HepG2 (cell line): ENCODE results near the gene ITGAE. TPM values are rescaled to one million over a fixed set of nuclear protein-coding genes. Genes with fewer than 3 reads are reported as not detected.
A peak's percentile ranks its signal among the peaks of the same experiment; 100 is the strongest.

ENCODE experiments used
- ATAC-seq: fragments of 200-7000 bp; cut with Tn5 transposase; 3 replicates; pipeline ENCODE4 v1.9.1; 2020; ENCODE audit warnings: mild to moderate bottlenecking, moderate library complexity
- BruUV-seq: library from RNA; stranded (reverse); fragments of 400-500 nt; replicated peaks from 2 replicates; lab custom pipeline; 2021; lab: Mats Ljungman, UMichigan
- CTCF ChIA-PET: fragments of 300-600 bp; formaldehyde crosslinking; extraction: SDS; loops from one replicate; lab custom pipeline; 2021; ENCODE audit warnings: low total read pairs, inconsistent platforms, low intra/inter-chr PET ratio; lab: Yijun Ruan, JAX
- POLR2A ChIA-PET: fragments of 350-600 bp; sonication (Branson Sonifier 250); formaldehyde crosslinking; loops from one replicate; lab custom pipeline; 2020; ENCODE audit warnings: antibody characterized with exemption, inconsistent platforms; lab: Yijun Ruan, JAX
- DNase-seq: peaks from one replicate; pipeline ENCODE4 v3.0.0-alpha.2; 2015; ENCODE audit warnings: low spot score
- FAIRE-seq: peaks from 3 replicates; lab custom pipeline; 2011; peaks lifted over from hg19 to GRCh38; lab: Jason Lieb, UNC
- H2AFZ ChIP-seq: one replicate; pipeline ENCODE4 v1.6.1; 2011; ENCODE audit warnings: low read length, inconsistent platforms
- H3K27ac ChIP-seq: fragments of 300-600 bp; 3 replicates; pipeline ENCODE4 v1.8.0; 2011; ENCODE audit warnings: mixed run types, mild to moderate bottlenecking, mixed read lengths, low read length, inconsistent platforms; ENCODE audit not compliant: insufficient read depth; ENCODE audit errors: extremely low read length
- H3K27me3 ChIP-seq, 2 experiments: fragments of 200-600 bp in 1 of 2; 2 replicates in 1 of 2; 3 replicates in 1 of 2; pipeline versions ENCODE4 v1.6.0 to v1.8.0; 2011; ENCODE audit warnings: low read length in 2 of 2, mild to moderate bottlenecking in 2 of 2, moderate library complexity in 2 of 2, inconsistent platforms in 1 of 2; ENCODE audit not compliant: insufficient read depth in 2 of 2, control insufficient read depth in 1 of 2
- H3K36me3 ChIP-seq, 2 experiments: fragments of 200-600 bp in 1 of 2; replicated peaks in 1 of 2; 2 replicates in 1 of 2; 3 replicates in 1 of 2; pipeline versions ENCODE4 v1.5.1 to v1.8.0; 2011; ENCODE audit warnings: low read length in 2 of 2, inconsistent platforms in 1 of 2; ENCODE audit not compliant: insufficient read depth in 2 of 2, control insufficient read depth in 1 of 2
- H3K4me1 ChIP-seq: 2 replicates; pipeline ENCODE4 v1.5.1; 2012; ENCODE audit warnings: low read length, inconsistent platforms; ENCODE audit not compliant: insufficient read depth
- H3K4me2 ChIP-seq: 2 replicates; pipeline ENCODE4 v1.6.0; 2011; ENCODE audit warnings: low read depth, low read length, inconsistent platforms
- H3K4me3 ChIP-seq, 3 experiments: fragments of 200-600 bp in 1 of 3; sonication (generic), shearing (Covaris generic) in 1 of 3; replicated peaks in 1 of 3; 2 replicates each; pipeline ENCODE4 v1.5.1; 2011 to 2016; ENCODE audit warnings: low read length in 3 of 3, inconsistent platforms in 2 of 3, low read depth in 2 of 3, mild to moderate bottlenecking in 2 of 3, control low read depth in 1 of 3, mixed read lengths in 1 of 3; ENCODE audit not compliant: insufficient read depth in 1 of 3
- H3K79me2 ChIP-seq: one replicate; pipeline ENCODE4 v1.6.1; 2011; ENCODE audit warnings: low read length, inconsistent platforms; ENCODE audit not compliant: insufficient read depth
- H3K9ac ChIP-seq: 2 replicates; pipeline ENCODE4 v1.6.0; 2011; ENCODE audit warnings: mild to moderate bottlenecking, low read depth, low read length, inconsistent platforms; ENCODE audit not compliant: insufficient read depth
- H3K9me3 ChIP-seq: 2 replicates; pipeline ENCODE4 v1.5.1; 2012; ENCODE audit warnings: mild to moderate bottlenecking, low read length
- H4K20me1 ChIP-seq: 2 replicates; pipeline ENCODE4 v1.6.0; 2011; ENCODE audit warnings: inconsistent platforms, mild to moderate bottlenecking, low read length, moderate library complexity; ENCODE audit not compliant: insufficient read depth
- ARNTL ChIP-seq: sonication (generic); formaldehyde crosslinking; IDR thresholded peaks from 2 replicates; pipeline ENCODE4 v1.4.0; 2020; ENCODE audit warnings: mild to moderate bottlenecking, missing genetic modification reagents
- BORCS8-MEF2B ChIP-seq: sonication (generic); formaldehyde crosslinking; IDR thresholded peaks from 2 replicates; pipeline ENCODE4 v1.8.0; 2022; ENCODE audit warnings: mild to moderate bottlenecking, missing genetic modification reagents
- MAX ChIP-seq: IDR thresholded peaks from 2 replicates; pipeline ENCODE4 v1.6.1; 2012; ENCODE audit warnings: inconsistent platforms
- POLR2A ChIP-seq, 2 experiments: IDR thresholded peaks; 2 replicates each; pipeline ENCODE4 v1.6.1; 2011; ENCODE audit warnings: low read depth in 2 of 2, low read length in 2 of 2, mild to moderate bottlenecking in 1 of 2, moderate library complexity in 1 of 2; ENCODE audit not compliant: insufficient read depth in 1 of 2
- SIN3A ChIP-seq: IDR thresholded peaks from 2 replicates; pipeline ENCODE4 v1.6.1; 2011; ENCODE audit warnings: low read depth, mild to moderate bottlenecking, control low read depth, low read length, borderline replicate concordance
- TP53 ChIP-seq: sonication (generic); formaldehyde crosslinking; conservative IDR thresholded peaks from 2 replicates; pipeline ENCODE4 v1.4.0; 2020; ENCODE audit warnings: missing genetic modification reagents
- XBP1 ChIP-seq: sonication (generic); formaldehyde crosslinking; IDR thresholded peaks from 2 replicates; pipeline ENCODE4 v1.5.0; 2020; ENCODE audit warnings: missing genetic modification reagents
- ZBTB42 ChIP-seq: sonication (generic); formaldehyde crosslinking; IDR thresholded peaks from 2 replicates; pipeline ENCODE4 v1.5.0; 2020; ENCODE audit warnings: mild to moderate bottlenecking, missing genetic modification reagents
- ZNF496 ChIP-seq: sonication (generic); formaldehyde crosslinking; IDR thresholded peaks from 2 replicates; pipeline ENCODE4 v1.8.1; 2023; ENCODE audit warnings: mild to moderate bottlenecking, moderate library complexity, missing genetic modification reagents; ENCODE audit not compliant: insufficient replicate concordance
- ZNF530 ChIP-seq: sonication (generic); formaldehyde crosslinking; IDR thresholded peaks from 2 replicates; pipeline ENCODE4 v1.5.0; 2020; ENCODE audit warnings: low read depth, mild to moderate bottlenecking, missing genetic modification reagents
- ZNF556 ChIP-seq: sonication (generic); formaldehyde crosslinking; IDR thresholded peaks from 2 replicates; pipeline ENCODE4 v1.4.0; 2020; ENCODE audit warnings: mild to moderate bottlenecking, missing genetic modification reagents, borderline replicate concordance
- ZSCAN31 ChIP-seq: sonication (generic); formaldehyde crosslinking; IDR thresholded peaks from 2 replicates; pipeline ENCODE4 v1.5.0; 2020; ENCODE audit warnings: low read depth, mild to moderate bottlenecking, missing genetic modification reagents
- ZUFSP ChIP-seq: sonication (generic); formaldehyde crosslinking; IDR thresholded peaks from 2 replicates; pipeline ENCODE4 v1.9.0; 2021; ENCODE audit warnings: missing genetic modification reagents, mild to moderate bottlenecking, borderline replicate concordance
- WGBS: methylation state at CpG from one replicate; pipeline ENCODE4 v1.1.6; 2017; ENCODE audit warnings: low lambda C conversion rate; 5-methylcytosine and 5-hydroxymethylcytosine counted together
- in situ Hi-C: cut with HindIII; loops from 2 replicates; pipeline ENCODE4 v1.10.0; 2017; ENCODE audit warnings: low pct_unique_long_range_greater_than_20kb; ENCODE audit not compliant: extremely low pct_ligation_motif_present
- intact Hi-C: fragments of 100-400 bp; cut with micrococcal nuclease; formaldehyde crosslinking; loops from one replicate; pipeline ENCODE4 v1.10.0; 2022; ENCODE audit not compliant: unreplicated experiment
- polyA plus RNA-seq, 8 experiments: library from polyadenylated mRNA; depleted of rRNA in 3 of 8; stranded (reverse) in 7 of 8; unstranded in 1 of 8; fragments of >200 nt; fragmentation: Illumina TruSeq in 4 of 8; extraction: Trizol in 4 of 8; gene quantifications; 2 replicates each; pipeline versions ENCODE4 v1.2.1 to v1.2.3, GENCODE V29; 2011 to 2016; ENCODE audit warnings: low read depth in 4 of 8, missing spikeins in 1 of 8, mixed read lengths in 1 of 8; ENCODE audit not compliant: insufficient read depth in 1 of 8
- total RNA-seq, 5 experiments: library from RNA; depleted of rRNA; stranded (reverse); fragments of >200 nt; fragmentation: Illumina TruSeq; extraction: Trizol; gene quantifications; 2 replicates each; pipeline ENCODE4 v1.2.3, GENCODE V29; 2016; ENCODE audit warnings: low read depth in 1 of 5
- TF ChIP-seq, protein P1 (sequence below): sonication (generic); formaldehyde crosslinking; IDR thresholded peaks from 2 replicates; pipeline ENCODE4 v1.5.1; 2020; ENCODE audit warnings: missing genetic modification reagents, mild to moderate bottlenecking, borderline replicate concordance

The ITGAE gene
- total and polyA plus RNA-seq, 2 of the 13 experiments (the other 11 are each of a cell fraction or from before 2014, with no cell fraction given), result 42.3 to 49.0 TPM

DNA sequence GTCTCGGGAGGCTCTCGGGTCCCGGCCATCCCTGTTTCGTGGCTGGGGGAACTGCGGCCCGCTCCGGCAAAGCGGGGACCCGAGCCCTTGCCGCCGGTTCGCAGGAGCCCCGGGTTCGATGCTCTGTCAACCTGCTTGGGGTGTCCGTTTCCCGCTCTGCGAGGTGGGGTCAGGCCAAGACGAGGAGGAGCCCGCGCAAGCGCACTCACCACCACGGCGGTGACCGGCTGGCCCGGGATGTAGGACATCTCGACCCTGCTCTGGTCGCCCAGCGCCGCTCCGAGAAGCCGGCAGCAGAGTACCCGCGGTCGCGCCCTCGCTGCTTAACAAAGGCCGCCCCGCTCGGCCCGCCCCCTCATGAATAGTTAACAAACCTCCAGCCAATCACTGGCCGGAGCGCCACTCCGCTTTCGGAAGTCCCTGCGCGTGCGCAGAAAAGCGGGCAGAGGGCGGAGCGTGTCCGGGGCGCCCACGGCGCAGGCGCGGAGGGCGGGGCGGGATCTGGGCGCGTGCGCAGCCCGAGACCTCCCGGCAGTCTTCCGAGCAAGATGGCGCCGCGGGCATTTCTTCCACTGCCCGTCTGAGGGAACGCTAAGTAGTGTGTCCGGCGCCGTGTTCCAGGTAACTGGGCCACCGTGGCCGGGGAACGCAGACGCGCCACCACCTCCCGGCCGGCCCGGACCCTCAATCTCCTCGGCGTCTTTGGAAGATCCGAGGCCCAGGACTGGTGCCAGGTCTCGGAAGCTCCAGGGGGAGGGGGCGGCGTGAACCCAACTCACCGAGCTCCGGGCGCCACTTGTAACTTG, 132.5 kb downstream of the ITGAE start, which contains the start of the genes EMC6 and TAX1BP3 (continued):
- peak; percentile 58 for TF ChIP-seq TP53
- TF ChIP-seq, all 625 proteins: peak for 243

- Histone ChIP-seq H3K9me3 (no peaks in the 10 kb centered on the region), H3K27ac (peak overlapping the region; percentile 96), H3K4me3 (peak overlapping the region; percentile 67 to 95 (median 79)), H3K4me2 (peak overlapping the region; percentile 87), H3K9ac (peak overlapping the region; percentile 95), H3K36me3 (peaks cover 2 to 8% of the 10 kb centered on the region in 2 experiments; a peak in 3 of 5 replicates), H3K79me2 (peaks cover 24% of the 10 kb centered on the region), H3K4me1 (peaks cover 44% of the 10 kb centered on the region), H3K27me3 (no peaks in the 10 kb centered on the region; a peak in 1 of 5 replicates), H4K20me1 (peaks cover 4% of the 10 kb centered on the region; the same call in 1 of the 2 replicates), H2AFZ (no peak overlapping the region)
- in situ Hi-C loops (loop anchor here (10.0 kb wide), 1 partner anchor 623 kb away; no protein-coding TSS in a partner anchor), intact Hi-C loops (no loop called here)
- BruUV-seq, result TSS peak; percentile 60
- FAIRE-seq (no peak), ATAC-seq (peak; percentile 85), DNase-seq (peak; percentile 81)
- CTCF ChIA-PET, result no interaction called here
- POLR2A ChIA-PET, result interaction anchor here (0.8 to 3.6 kb wide), 18 partner anchors 9 to 179 kb away, joined by 3 to 74 read pairs (median 6); partner anchors contain the start of genes CTNS, HASPIN, NCBP3 and P2RX5
- WGBS, result 0% methylated on average over 16 of the region's 39 CpGs
- peak; percentile 66; the same call in 1 of the 2 replicates for TF ChIP-seq ZNF530 (CRISPR knock-in tag)
- peak; percentile 32; the same call in 1 of the 2 replicates for TF ChIP-seq ARNTL (CRISPR knock-in tag)
- TF ChIP-seq, protein P1, sequence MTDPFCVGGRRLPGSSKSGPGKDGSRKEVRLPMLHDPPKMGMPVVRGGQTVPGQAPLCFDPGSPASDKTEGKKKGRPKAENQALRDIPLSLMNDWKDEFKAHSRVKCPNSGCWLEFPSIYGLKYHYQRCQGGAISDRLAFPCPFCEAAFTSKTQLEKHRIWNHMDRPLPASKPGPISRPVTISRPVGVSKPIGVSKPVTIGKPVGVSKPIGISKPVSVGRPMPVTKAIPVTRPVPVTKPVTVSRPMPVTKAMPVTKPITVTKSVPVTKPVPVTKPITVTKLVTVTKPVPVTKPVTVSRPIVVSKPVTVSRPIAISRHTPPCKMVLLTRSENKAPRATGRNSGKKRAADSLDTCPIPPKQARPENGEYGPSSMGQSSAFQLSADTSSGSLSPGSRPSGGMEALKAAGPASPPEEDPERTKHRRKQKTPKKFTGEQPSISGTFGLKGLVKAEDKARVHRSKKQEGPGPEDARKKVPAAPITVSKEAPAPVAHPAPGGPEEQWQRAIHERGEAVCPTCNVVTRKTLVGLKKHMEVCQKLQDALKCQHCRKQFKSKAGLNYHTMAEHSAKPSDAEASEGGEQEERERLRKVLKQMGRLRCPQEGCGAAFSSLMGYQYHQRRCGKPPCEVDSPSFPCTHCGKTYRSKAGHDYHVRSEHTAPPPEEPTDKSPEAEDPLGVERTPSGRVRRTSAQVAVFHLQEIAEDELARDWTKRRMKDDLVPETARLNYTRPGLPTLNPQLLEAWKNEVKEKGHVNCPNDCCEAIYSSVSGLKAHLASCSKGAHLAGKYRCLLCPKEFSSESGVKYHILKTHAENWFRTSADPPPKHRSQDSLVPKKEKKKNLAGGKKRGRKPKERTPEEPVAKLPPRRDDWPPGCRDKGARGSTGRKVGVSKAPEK (CRISPR knock-in tag), result peak; percentile 87; the same call in 1 of the 2 replicates
- peak; percentile 84; the same call in 1 of the 2 replicates for TF ChIP-seq SIN3A
- peak; percentile 8; the same call in 1 of the 2 replicates for TF ChIP-seq ZSCAN31
- TF ChIP-seq ZNF556, result 0 out of 2 replicates have a peak, but pooled peaks have one; percentile 11
- no peak for TF ChIP-seq XBP1 (CRISPR knock-in tag)
- TF ChIP-seq ZBTB42 (CRISPR knock-in tag), result 0 out of 2 replicates have a peak, but pooled peaks have one; percentile 67
- no peak for TF ChIP-seq ZUFSP (CRISPR knock-in tag)
- TF ChIP-seq ZNF496 (CRISPR knock-in tag), result no peak
- peak; percentile 24; the same call in 1 of the 2 replicates for TF ChIP-seq BORCS8-MEF2B (CRISPR knock-in tag)
- TF ChIP-seq MAX, result peak; percentile 39; the same call in 1 of the 2 replicates
- TF ChIP-seq POLR2A (IDR thresholded peaks at IDR 0.05; ENCODE audit: insufficient read depth in 1 of 2, low read depth in 2 of 2, low read length in 2 of 2), result peak in 1 of 2 experiments; percentile 33; a peak in 3 of 4 replicates
Observed at GRCh38 chr17:3667366-3668278, 133.4 kb downstream of the ITGAE start.
